GM11168 (cell line): ENCODE measurements around the gene SPC25.
"Not testable (repeated sequence)": the region's sequence is repeated elsewhere in the genome, so short reads cannot be mapped to it uniquely, and the experiment has no call there.

Source experiments
- in situ Hi-C: fragments of 300-500 bp; cut with MboI; formaldehyde crosslinking; loops from one replicate; pipeline ENCODE4 v1.12.0; 2022; ENCODE audit warnings: low sequenced_read_pairs; ENCODE audit not compliant: unreplicated experiment

Gene SPC25

GRCh38 chr2:168890006-168890782 lies at the start of gene SPC25:
TSS of gene SPC25 (minus strand) at chr2:168890430. CDS start at chr2:168889519, 911 bp downstream.
- in situ Hi-C loops, result no loop called here

- in situ Hi-C loops, result no loop called here
Measured at GRCh38 chr2:168939918-168940317, 49.7 kb upstream of the SPC25 start.

- in situ Hi-C loops, result no loop called here
Measured at GRCh38 chr2:168939061-168939460, 48.8 kb upstream of the SPC25 start.

- in situ Hi-C loops, result no loop called here
Measured at GRCh38 chr2:168935810-168936581, 45.8 kb upstream of the SPC25 start.

- in situ Hi-C loops, result no loop called here
Measured at GRCh38 chr2:168934826-168935225, 44.6 kb upstream of the SPC25 start.

- in situ Hi-C loops, result not testable (repeated sequence)
Measured at GRCh38 chr2:168932174-168932573, 41.9 kb upstream of the SPC25 start.

GRCh38 chr2:168930242-168930641 lies 40.0 kb upstream of the SPC25 start:
- in situ Hi-C loops, result no loop called here

GRCh38 chr2:168929031-168929430 lies 38.8 kb upstream of the SPC25 start:
- in situ Hi-C loops, result no loop called here

GRCh38 chr2:168928113-168928831 lies 38.0 kb upstream of the SPC25 start:
- in situ Hi-C loops, result no loop called here

- in situ Hi-C loops, result no loop called here
Measured at GRCh38 chr2:168926621-168927386, 36.6 kb upstream of the SPC25 start.

GRCh38 chr2:168920504-168921157 lies 30.4 kb upstream of the SPC25 start:
- in situ Hi-C loops, result loop anchor here (25.0 kb wide), 1 partner anchor 758 kb away; no protein-coding TSS in a partner anchor

GRCh38 chr2:168916331-168916675 lies 26.1 kb upstream of the SPC25 start:
- in situ Hi-C loops, result loop anchor here (10.0 to 25.0 kb wide), 2 partner anchors 572 to 754 kb away; no protein-coding TSS in a partner anchor

GRCh38 chr2:168915441-168916330 lies 25.5 kb upstream of the SPC25 start:
- in situ Hi-C loops, result loop anchor here (10.0 to 25.0 kb wide), 2 partner anchors 571 to 753 kb away; no protein-coding TSS in a partner anchor

GRCh38 chr2:168913495-168913894 lies 23.3 kb upstream of the SPC25 start:
- in situ Hi-C loops, result loop anchor here (10.0 to 25.0 kb wide), 2 partner anchors 569 to 751 kb away; no protein-coding TSS in a partner anchor

GRCh38 chr2:168912901-168913369 lies 22.7 kb upstream of the SPC25 start:
- in situ Hi-C loops, result loop anchor here (10.0 to 25.0 kb wide), 2 partner anchors 568 to 751 kb away; no protein-coding TSS in a partner anchor

GRCh38 chr2:168912466-168912865 lies 22.2 kb upstream of the SPC25 start:
- in situ Hi-C loops, result loop anchor here (10.0 to 25.0 kb wide), 2 partner anchors 568 to 750 kb away; no protein-coding TSS in a partner anchor

GRCh38 chr2:168910330-168910729 lies 20.1 kb upstream of the SPC25 start:
- in situ Hi-C loops, result loop anchor here (10.0 to 25.0 kb wide), 2 partner anchors 566 to 748 kb away; no protein-coding TSS in a partner anchor
